K562 (cell line): ENCODE data around the gene RAPSN. TPM values are rescaled to one million over a fixed set of nuclear protein-coding genes. Genes with fewer than 3 reads are reported as not detected.

Source experiments
- ARID4B ChIP-seq: sonication (generic); formaldehyde crosslinking; IDR thresholded peaks from 2 replicates; pipeline ENCODE4 v1.8.0; 2022; ENCODE audit warnings: mild to moderate bottlenecking, missing genetic modification reagents
- BCL6 ChIP-seq: fragments of 250-450 bp; sonication (Bioruptor Pico); IDR thresholded peaks from 2 replicates; pipeline ENCODE4 v1.4.0; 2020
- BMI1 ChIP-seq: fragments of 150-350 bp; IDR thresholded peaks from 2 replicates; pipeline ENCODE4 v1.6.1; 2014; ENCODE audit warnings: low read length
- CREB5 ChIP-seq: fragments of 250-450 bp; sonication (Bioruptor Pico); IDR thresholded peaks from 2 replicates; pipeline ENCODE4 v1.5.0; 2020; ENCODE audit warnings: mild to moderate bottlenecking
- EP300 ChIP-seq: IDR thresholded peaks from 2 replicates; pipeline ENCODE4 v1.6.1; 2012; ENCODE audit warnings: low read length, improper control_type of control experiment
- KAT2B ChIP-seq: IDR thresholded peaks from one replicate; pipeline ENCODE4 v1.6.1; 2012; ENCODE audit warnings: low read depth, mild to moderate bottlenecking, control low read depth, inconsistent platforms, low read length, moderate library complexity
- KLF16 ChIP-seq: IDR thresholded peaks from 2 replicates; pipeline ENCODE4 v1.6.1; 2016; ENCODE audit warnings: antibody characterized with exemption
- MEF2A ChIP-seq: IDR thresholded peaks from 2 replicates; pipeline ENCODE4 v1.6.1; 2011; ENCODE audit warnings: low read depth, mild to moderate bottlenecking, low read length, moderate library complexity; ENCODE audit not compliant: control insufficient read depth
- MEIS2 ChIP-seq: fragments of 450-650 bp; IDR thresholded peaks from 2 replicates; pipeline ENCODE4 v1.6.1; 2014; ENCODE audit warnings: mild to moderate bottlenecking; ENCODE audit not compliant: partially characterized antibody
- NKRF ChIP-seq: fragments of 450-650 bp; IDR thresholded peaks from 2 replicates; pipeline ENCODE4 v1.6.1; 2016; ENCODE audit warnings: borderline replicate concordance
- PHTF2 ChIP-seq: fragments of 250-450 bp; sonication (Bioruptor Pico); IDR thresholded peaks from 2 replicates; pipeline ENCODE4 v1.5.0; 2021; ENCODE audit warnings: mild to moderate bottlenecking
- RAD51 ChIP-seq: fragments of 450-650 bp; IDR thresholded peaks from 2 replicates; pipeline ENCODE4 v1.7.1; 2016; ENCODE audit warnings: low read depth, mild to moderate bottlenecking, borderline replicate concordance
- SMARCC2 ChIP-seq: fragments of 450-650 bp; IDR thresholded peaks from 2 replicates; pipeline ENCODE4 v1.6.1; 2017; ENCODE audit warnings: antibody characterized with exemption, moderate library complexity, mild to moderate bottlenecking, low read depth
- SRF ChIP-seq, 2 experiments: fragments of 250-450, 450-650 bp in 1 of 2; sonication (Bioruptor Pico) in 1 of 2; sonication (generic) in 1 of 2; formaldehyde crosslinking; IDR thresholded peaks; 2 replicates each; pipeline versions ENCODE4 v1.5.0 to v1.5.1; 2020 to 2022; ENCODE audit warnings: mild to moderate bottlenecking in 1 of 2, missing genetic modification reagents in 1 of 2
- TAF7 ChIP-seq: fragments of 450-650 bp; IDR thresholded peaks from 2 replicates; pipeline ENCODE4 v1.6.1; 2016; ENCODE audit warnings: missing genetic modification characterization, missing compliant biosample characterization
- ZNF280B ChIP-seq: fragments of 250-450 bp; sonication (Bioruptor Pico); IDR thresholded peaks from 2 replicates; pipeline ENCODE4 v1.5.1; 2021; ENCODE audit warnings: mild to moderate bottlenecking
- ZNF655 ChIP-seq: fragments of 250-450 bp; sonication (Bioruptor Pico); IDR thresholded peaks from 2 replicates; pipeline ENCODE4 v1.5.0; 2021
- ZNF780A ChIP-seq: fragments of 250-450 bp; sonication (Bioruptor Pico); IDR thresholded peaks from 2 replicates; pipeline ENCODE4 v1.5.0; 2021; ENCODE audit warnings: mild to moderate bottlenecking
- ZZZ3 ChIP-seq: fragments of 450-650 bp; IDR thresholded peaks from 2 replicates; pipeline ENCODE4 v1.6.1; 2016; ENCODE audit warnings: antibody characterized with exemption, mild to moderate bottlenecking, moderate library complexity
- polyA plus RNA-seq, 8 experiments: library from polyadenylated mRNA; depleted of rRNA in 4 of 8; stranded (reverse) in 5 of 8; unstranded in 3 of 8; fragments of >200 nt; fragmentation: Nextera tagmentation in 2 of 8; fragmentation: Illumina TruSeq in 1 of 8; extraction: Ambion mirVana in 2 of 8; extraction: Trizol in 1 of 8; gene quantifications; 2 replicates each; pipeline versions ENCODE4 v1.2.1 to v1.2.3, GENCODE V29; 2011 to 2014; ENCODE audit warnings: inconsistent platforms in 1 of 8, missing spikeins in 1 of 8
- total RNA-seq, 7 experiments: library from RNA; depleted of rRNA in 6 of 7; stranded (reverse); fragments of >200 nt in 6 of 7; fragmentation: Illumina TruSeq in 2 of 7; extraction: Trizol in 2 of 7; gene quantifications; 2 replicates each; pipeline versions ENCODE4 v1.2.1 to v1.2.3, GENCODE V29; 2011 to 2021; ENCODE audit warnings: low replicate concordance in 1 of 7

Gene RAPSN
- total and polyA plus RNA-seq, 9 of the 15 experiments (the other 6 are each of a cell fraction or from before 2014, with no cell fraction given), result 0.06 to 0.11 TPM; not detected in 7

- TF ChIP-seq NKRF (0 out of 2 replicates have a peak, but pooled peaks have one; percentile 24), TAF7 (tag) (no peak), EP300 (peak; percentile 45; the same call in 1 of the 2 replicates), KLF16 (0 out of 2 replicates have a peak, but pooled peaks have one; percentile 44), PHTF2 (CRISPR knock-in tag) (no peak), SRF (CRISPR knock-in tag; IDR thresholded peaks at IDR 0.05) (no peak), SMARCC2 (no peak), ZNF280B (no peak), ZNF780A (CRISPR knock-in tag) (no peak), CREB5 (CRISPR knock-in tag) (no peak), KAT2B (no peak), ZZZ3 (no peak), ZNF655 (CRISPR knock-in tag) (no peak), MEIS2 (peak; percentile 68), MEF2A (no peak), RAD51 (no peak), BCL6 (CRISPR knock-in tag) (no peak), ARID4B (CRISPR knock-in tag) (no peak), BMI1 (no peak)
These were observed 48.1 kb downstream of the RAPSN start (continued) for GRCh38 chr11:47400768-47401279.
